ENCODE measurements around the gene TAF11.
"Not testable (repeated sequence)": the region's sequence is repeated elsewhere in the genome, so short reads cannot be mapped to it uniquely, and the experiment has no call there.

TAF11 gene, protein sequence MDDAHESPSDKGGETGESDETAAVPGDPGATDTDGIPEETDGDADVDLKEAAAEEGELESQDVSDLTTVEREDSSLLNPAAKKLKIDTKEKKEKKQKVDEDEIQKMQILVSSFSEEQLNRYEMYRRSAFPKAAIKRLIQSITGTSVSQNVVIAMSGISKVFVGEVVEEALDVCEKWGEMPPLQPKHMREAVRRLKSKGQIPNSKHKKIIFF

DNA sequence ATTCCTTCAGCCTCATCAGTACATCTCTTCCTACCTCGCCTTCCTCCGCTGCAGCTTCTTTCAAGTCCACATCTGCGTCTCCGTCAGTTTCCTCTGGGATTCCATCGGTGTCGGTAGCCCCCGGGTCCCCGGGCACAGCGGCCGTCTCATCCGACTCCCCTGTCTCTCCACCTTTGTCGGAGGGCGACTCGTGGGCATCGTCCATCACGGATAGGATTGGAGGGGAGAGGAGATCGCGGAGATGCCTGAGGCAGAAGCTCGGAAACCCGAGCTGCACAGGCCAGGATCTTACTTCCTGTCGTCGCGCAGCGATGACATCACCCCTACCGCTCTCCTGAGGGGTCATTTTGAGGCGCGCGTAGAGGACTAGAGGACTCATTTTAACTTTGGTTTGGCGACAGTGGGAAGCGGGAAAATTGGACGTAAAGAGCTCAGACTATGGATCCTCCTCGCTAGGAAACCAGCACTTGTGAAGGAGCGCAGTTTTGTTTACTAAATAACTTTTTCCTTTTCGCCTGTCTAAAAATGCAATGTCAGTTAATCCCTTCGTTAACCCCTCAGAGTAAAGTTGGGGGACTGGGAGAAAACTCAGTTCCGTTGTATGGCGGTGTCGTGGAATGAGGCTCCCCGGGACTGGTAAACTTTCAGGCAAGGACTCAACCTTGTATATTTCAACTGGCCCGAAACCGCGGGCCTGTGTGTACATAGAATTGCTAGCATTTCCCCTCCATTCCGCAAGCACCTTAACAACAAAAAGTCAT is at the start of gene TAF11:
TSS of gene TAF11 (minus strand) at position 290 of the 761 bp plus-strand sequence. CDS start at position 205, 85 bp downstream.
- peak; percentile 95 for DNase-seq

DNA sequence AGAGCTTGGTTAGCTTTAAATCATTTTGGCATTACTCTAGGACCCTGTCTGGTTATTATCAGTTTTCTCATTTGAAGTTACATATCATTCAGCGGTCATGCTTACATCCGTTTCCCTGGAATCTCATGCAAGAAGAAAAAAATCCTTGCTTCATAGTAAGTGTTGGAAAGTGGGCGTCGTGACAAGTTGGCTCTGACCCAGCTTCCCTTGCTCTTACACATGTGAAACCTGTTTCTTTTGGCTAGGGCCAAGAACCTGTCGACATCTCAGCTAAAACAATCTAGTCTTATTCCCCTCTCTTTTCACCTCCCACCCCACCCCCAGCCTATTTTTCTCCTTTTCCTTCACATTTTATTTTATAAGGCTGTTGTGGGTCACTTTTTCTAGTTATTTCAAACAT is 46.7 kb upstream of the TAF11 start:
- DNase-seq: peak; percentile 71

- DNase-seq: not testable (repeated sequence)
These were observed 44.4 kb upstream of the TAF11 start for GRCh38 chr6:34932202-34932601.

DNA sequence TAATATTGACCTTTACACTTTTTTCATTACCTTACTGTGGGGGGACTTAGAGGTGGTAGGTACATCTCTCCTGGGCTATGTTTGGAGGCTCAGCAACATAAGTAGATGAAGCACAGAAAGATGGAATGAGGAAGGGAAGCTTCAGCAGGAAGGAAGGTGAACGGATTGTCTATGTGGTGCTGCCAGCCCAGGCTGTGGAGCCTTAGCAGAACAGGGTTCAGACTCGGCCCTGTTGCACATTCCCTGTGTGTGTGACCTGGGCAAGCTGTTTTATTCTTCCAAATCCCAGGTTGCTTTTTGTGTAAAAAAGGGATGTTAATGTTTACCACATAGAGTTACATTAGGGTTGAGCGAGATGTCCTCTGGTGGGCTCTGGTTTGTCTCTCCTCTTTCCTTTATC is 42.4 kb upstream of the TAF11 start:
- no peak for DNase-seq

- no peak for DNase-seq
These were observed 41.6 kb upstream of the TAF11 start for GRCh38 chr6:34929241-34929978.

GRCh38 chr6:34928695-34929094 is 40.9 kb upstream of the TAF11 start:
- no peak for DNase-seq

GRCh38 chr6:34928220-34928619 is 40.4 kb upstream of the TAF11 start:
- DNase-seq: no peak

GRCh38 chr6:34926655-34927054 is 38.8 kb upstream of the TAF11 start:
- DNase-seq: peak; percentile 76

GRCh38 chr6:34924831-34925625 is 37.2 kb upstream of the TAF11 start:
- no peak for DNase-seq

GRCh38 chr6:34922177-34922663 is 34.4 kb upstream of the TAF11 start:
- peak; percentile 71 for DNase-seq

GRCh38 chr6:34920097-34920496 is 32.3 kb upstream of the TAF11 start:
- DNase-seq: no peak

- peak; percentile 66 for DNase-seq
These were observed 31.8 kb upstream of the TAF11 start for GRCh38 chr6:34919651-34920050.

DNA sequence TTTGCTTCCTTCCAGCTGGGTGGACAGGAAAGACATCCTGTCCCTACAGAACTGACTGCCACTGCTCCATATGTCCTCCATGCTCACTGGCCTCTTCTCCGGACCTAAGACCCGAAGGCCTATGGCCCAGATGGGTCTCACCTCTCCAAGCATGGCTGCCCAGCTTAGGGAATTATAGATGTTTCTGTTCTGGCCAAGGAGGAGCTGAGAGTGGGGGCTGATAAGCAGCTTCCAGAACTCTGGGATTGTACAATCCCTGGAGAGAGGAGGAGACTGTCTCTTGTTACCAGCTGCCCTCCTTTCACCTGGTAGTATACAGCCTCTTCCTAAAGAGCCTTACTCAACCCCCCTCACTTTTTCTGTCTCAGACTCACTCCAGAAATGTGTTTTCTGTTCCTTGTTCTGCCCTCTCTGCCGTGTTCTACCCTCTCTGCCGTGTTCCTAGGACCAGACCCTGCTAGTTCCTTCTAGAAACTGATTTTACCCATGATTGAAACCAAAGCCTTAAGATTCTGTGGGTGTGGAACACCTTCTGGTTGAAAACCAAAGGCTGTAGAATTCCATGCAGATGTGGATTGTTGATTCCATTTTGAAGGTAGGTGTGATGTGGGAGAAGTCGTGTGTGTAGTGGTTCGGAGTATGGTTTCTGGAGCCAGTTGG is 29.9 kb upstream of the TAF11 start:
- DNase-seq: no peak

- DNase-seq: no peak
These were observed 28.6 kb upstream of the TAF11 start for GRCh38 chr6:34916348-34916967.

DNA sequence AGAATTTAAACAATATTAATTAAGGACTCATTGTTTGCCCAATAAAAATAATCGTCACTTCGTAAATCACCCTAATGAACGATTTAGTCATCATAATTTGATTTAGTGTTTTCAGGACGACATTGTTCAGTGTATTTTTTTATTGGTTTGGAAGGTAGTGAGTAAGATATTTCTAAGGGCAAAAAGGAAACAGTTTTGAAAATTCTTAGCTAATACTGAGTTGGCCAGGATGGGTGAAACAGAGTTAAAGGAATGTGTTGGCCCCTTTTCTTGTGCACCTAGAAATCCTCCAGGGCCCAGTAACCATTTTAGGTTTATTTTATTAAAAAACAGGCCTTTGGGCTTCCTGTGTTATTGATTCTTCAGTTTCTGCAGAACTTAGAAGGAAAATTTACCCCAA is 26.5 kb upstream of the TAF11 start:
- DNase-seq: peak; percentile 28

DNA sequence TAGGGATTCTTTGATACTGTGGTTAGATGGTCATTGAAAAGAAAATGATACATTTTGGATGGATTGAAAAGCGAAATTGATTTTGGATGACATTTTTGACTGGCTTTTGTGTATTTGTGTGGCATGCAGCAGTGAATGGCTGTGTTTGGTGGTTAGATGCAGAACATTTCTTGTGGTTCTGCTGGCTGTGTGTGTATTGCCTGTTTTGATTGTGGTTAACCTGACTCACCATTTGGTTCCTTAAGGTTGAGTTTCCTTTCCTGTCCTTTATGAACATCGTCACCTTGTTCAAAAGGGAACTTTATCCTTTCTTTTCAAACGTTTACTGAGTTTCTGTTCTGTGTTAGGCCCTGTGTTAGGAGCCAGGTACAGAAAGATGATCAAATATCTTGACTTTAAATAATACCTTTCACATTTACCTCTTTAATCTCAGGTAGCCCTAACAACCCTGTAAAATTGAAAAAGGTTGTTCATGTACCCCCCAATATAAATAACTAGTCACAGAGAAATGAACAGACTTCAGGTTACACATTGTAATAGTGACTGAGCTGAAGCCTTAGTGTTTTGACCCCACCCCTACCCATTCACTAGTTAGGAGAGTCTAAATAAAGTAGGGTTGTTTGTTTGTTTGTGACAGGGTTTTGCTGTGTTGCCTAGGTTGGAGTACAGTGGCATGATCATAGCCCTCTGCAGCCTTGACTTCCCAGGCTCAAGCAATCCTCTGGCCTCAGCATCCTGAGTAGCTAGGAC is 25.0 kb upstream of the TAF11 start:
- peak; percentile 73 for DNase-seq

GRCh38 chr6:34911822-34912221 is 24.0 kb upstream of the TAF11 start:
- no peak for DNase-seq

GRCh38 chr6:34909320-34909883 is 21.6 kb upstream of the TAF11 start:
- no peak for DNase-seq

GRCh38 chr6:34908194-34908593 is 20.4 kb upstream of the TAF11 start:
- no peak for DNase-seq

DNA sequence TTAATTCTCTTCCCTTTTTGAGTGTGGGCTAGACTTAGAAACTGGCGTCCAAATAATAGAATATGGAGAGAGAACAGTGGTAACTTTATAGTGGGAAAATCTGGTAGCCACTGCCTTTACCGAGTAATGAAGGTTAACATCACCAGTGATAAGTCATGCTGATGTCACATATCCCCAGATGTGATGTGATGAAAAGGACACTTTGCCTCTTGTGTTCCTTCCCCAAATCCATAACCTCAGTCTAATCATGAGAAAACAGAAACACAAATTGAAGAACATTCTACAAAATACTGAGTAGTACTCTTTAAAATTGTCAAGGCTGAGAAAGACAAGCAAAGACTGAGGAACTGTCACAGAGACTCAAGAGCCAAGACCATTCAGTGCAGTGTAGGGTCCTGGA is 19.0 kb upstream of the TAF11 start:
- no peak for DNase-seq
